ENCODE results near the gene BAIAP3. TPM values are rescaled to one million over a fixed set of nuclear protein-coding genes. Genes with fewer than 3 reads are reported as not detected.

BAIAP3 gene
- total RNA-seq, 1 experiment from 2014 or later, result 6.8 TPM

- TF ChIP-seq, protein P1, sequence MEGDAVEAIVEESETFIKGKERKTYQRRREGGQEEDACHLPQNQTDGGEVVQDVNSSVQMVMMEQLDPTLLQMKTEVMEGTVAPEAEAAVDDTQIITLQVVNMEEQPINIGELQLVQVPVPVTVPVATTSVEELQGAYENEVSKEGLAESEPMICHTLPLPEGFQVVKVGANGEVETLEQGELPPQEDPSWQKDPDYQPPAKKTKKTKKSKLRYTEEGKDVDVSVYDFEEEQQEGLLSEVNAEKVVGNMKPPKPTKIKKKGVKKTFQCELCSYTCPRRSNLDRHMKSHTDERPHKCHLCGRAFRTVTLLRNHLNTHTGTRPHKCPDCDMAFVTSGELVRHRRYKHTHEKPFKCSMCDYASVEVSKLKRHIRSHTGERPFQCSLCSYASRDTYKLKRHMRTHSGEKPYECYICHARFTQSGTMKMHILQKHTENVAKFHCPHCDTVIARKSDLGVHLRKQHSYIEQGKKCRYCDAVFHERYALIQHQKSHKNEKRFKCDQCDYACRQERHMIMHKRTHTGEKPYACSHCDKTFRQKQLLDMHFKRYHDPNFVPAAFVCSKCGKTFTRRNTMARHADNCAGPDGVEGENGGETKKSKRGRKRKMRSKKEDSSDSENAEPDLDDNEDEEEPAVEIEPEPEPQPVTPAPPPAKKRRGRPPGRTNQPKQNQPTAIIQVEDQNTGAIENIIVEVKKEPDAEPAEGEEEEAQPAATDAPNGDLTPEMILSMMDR (conservative IDR thresholded peaks at IDR 0.05), result no peak
- Histone ChIP-seq H3K4me2 (ENCODE audit: insufficient read depth, insufficient read length, low read length) (no peak overlapping the region), H2BK120ac (ENCODE audit: low read depth, low read length, poor library complexity, severe bottlenecking) (no peak overlapping the region), H4K91ac (ENCODE audit: insufficient read length, low read depth, low read length) (no peak overlapping the region), H2BK12ac (ENCODE audit: insufficient read length, low read depth, low read length) (no peak overlapping the region), H3K79me2 (ENCODE audit: insufficient read depth, low read length) (peaks cover 20% of the 10 kb centered on the region; the same call in 1 of the 2 replicates), H4K5ac (ENCODE audit: insufficient read length, low read depth, low read length) (no peak overlapping the region), H4K8ac (replicated peaks; ENCODE audit: insufficient read length, low read depth, low read length) (no peak overlapping the region), H3K9me3 (ENCODE audit: control insufficient read depth, low read depth, low read length) (no peaks in the 10 kb centered on the region), H2AFZ (ENCODE audit: low read length) (no peak overlapping the region), H3K4ac (ENCODE audit: low read depth, low read length) (no peak overlapping the region), H3K23ac (ENCODE audit: insufficient read length, low read depth, low read length) (no peak overlapping the region), H3K4me1 (ENCODE audit: insufficient read depth, low read length) (no peaks in the 10 kb centered on the region), H3K56ac (ENCODE audit: insufficient read length, low read depth, low read length) (no peak overlapping the region), H3K23me2 (ENCODE audit: insufficient read length, low read depth, low read length, poor library complexity, severe bottlenecking) (no peaks in the 10 kb centered on the region), H3K9ac (ENCODE audit: extremely low read depth, insufficient read length, low read length) (no peak overlapping the region), H3K79me1 (ENCODE audit: insufficient read depth, low read depth, low read length, poor library complexity, severe bottlenecking) (peaks cover 5% of the 10 kb centered on the region), H2BK5ac (ENCODE audit: insufficient read length, low read length) (no peak overlapping the region), H4K20me1 (ENCODE audit: control insufficient read depth, insufficient read depth, insufficient read length) (no peaks in the 10 kb centered on the region), H3K14ac (ENCODE audit: insufficient read depth, low read length) (no peak overlapping the region), H3K27me3 (ENCODE audit: insufficient read depth, low read length) (no peaks in the 10 kb centered on the region), H3K27ac (ENCODE audit: insufficient read length, low read depth, low read length) (no peak overlapping the region), H2BK20ac (ENCODE audit: low read depth, low read length, poor library complexity, severe bottlenecking) (no peak overlapping the region), H2BK15ac (ENCODE audit: low read depth, low read length) (no peak overlapping the region), H2AK5ac (ENCODE audit: insufficient read length, low read length) (no peak overlapping the region), H3T11ph (ENCODE audit: low read length) (no peak overlapping the region), H3K18ac (ENCODE audit: insufficient read length, low read depth, low read length) (no peak overlapping the region)
- peaks cover 52 to 91% (median 79%) of the 10 kb centered on the region in 3 experiments; a peak in 6 of 7 replicates for H3K36me3 Mint-ChIP-seq (ENCODE audit: insufficient read depth in 1 of 3, low read depth in 3 of 3)
- no peak for DNase-seq
- peak overlapping the region in 1 of 3 experiments; percentile 87; a peak in 1 of 7 replicates for H3K27ac Mint-ChIP-seq
- H3K27me3 Mint-ChIP-seq (ENCODE audit: low read depth), result no peaks in the 10 kb centered on the region
- H3K4me3 Mint-ChIP-seq, result no peak overlapping the region
- H3K9me3 Mint-ChIP-seq, result no peaks in the 10 kb centered on the region
- WGBS (ENCODE audit: extremely low coverage, insufficient read length, low lambda C conversion rate), result no CpG with 5 or more reads among the region's 32 CpGs
- 0 out of 4 replicates have a peak, but pooled peaks cover 2% of the 10 kb centered on the region in 2 experiments for H3K4me1 Mint-ChIP-seq
Observed at GRCh38 chr16:1317479-1318267, 15.8 kb upstream of the BAIAP3 start.

All from H9 (cell line).